BLaER1 treated with 17β-estradiol and CSF1 and Interleukin-3, amounts not matched to agents 10 nM and 100 nM (cell line): ENCODE data around the gene ALAS2.

ENCODE experiments used
- H3K27ac ChIP-seq, 11 experiments: shearing (Covaris generic); formaldehyde crosslinking; 2 replicates each; pipeline ENCODE4 v1.8.1; 2022
- H3K27me3 ChIP-seq, 11 experiments: shearing (Covaris generic); formaldehyde crosslinking; 2 replicates each; pipeline ENCODE4 v1.8.1; 2022
- H3K36me3 ChIP-seq, 11 experiments: shearing (Covaris generic); formaldehyde crosslinking; 2 replicates each; pipeline ENCODE4 v1.8.1; 2022
- H3K4me1 ChIP-seq, 10 experiments: shearing (Covaris generic); formaldehyde crosslinking; 2 replicates each; pipeline ENCODE4 v1.8.1; 2022
- H3K4me2 ChIP-seq, 11 experiments: shearing (Covaris generic); formaldehyde crosslinking; 2 replicates each; pipeline ENCODE4 v1.8.1; 2022
- H3K4me3 ChIP-seq, 10 experiments: shearing (Covaris generic); formaldehyde crosslinking; 2 replicates each; pipeline ENCODE4 v1.8.1; 2022
- H3K9ac ChIP-seq, 11 experiments: shearing (Covaris generic); formaldehyde crosslinking; 2 replicates each; pipeline ENCODE4 v1.8.1; 2022
- H3K9me3 ChIP-seq, 11 experiments: shearing (Covaris generic); formaldehyde crosslinking; replicated peaks in 1 of 11; 2 replicates each; pipeline ENCODE4 v1.8.1; 2022
- H4K20me1 ChIP-seq, 11 experiments: shearing (Covaris generic); formaldehyde crosslinking; 2 replicates each; pipeline ENCODE4 v1.8.1; 2022
- Cebpa-rat ChIP-seq, 11 experiments: shearing (Covaris generic); IDR thresholded peaks; 2 replicates each; pipeline ENCODE4 v1.8.1; 2022

The ALAS2 gene

DNA sequence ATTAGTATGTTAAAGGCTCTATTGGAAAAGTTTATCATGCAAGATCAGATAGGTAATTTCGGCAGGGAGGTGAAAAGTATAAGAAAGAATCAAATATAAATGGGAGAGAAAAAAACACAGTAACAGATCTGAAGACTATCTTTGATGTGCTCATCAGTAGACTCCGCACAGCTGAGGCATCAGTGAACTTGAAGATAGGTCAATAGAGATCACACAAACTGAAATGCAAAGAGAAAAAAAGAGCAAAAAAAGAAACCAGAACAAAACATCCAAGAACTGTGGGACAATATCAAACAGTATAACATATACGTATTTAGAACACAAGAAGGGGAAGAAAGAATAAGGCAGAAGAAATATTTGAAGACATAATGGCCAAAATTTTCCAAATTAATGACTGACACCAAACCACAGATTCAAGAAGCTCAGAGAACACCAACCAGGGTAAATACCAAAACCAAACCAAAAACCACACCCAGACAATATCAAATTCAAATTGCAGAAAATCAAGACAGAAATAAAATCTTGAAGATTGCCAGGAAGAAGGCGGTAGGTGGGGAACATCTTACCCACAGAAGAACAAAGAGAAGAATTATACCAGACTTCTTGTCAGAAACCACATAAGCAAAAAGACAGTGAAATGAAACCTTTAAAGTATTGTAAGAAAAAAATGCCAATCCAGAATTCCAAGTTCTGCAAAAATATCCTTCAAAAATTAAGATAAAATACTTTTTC, 65.8 kb downstream of the ALAS2 start:
- Histone ChIP-seq H3K36me3 (no peaks in the 10 kb centered on the region), H3K9me3 (peaks cover 5 to 16% (median 11%) of the 10 kb centered on the region in 11 experiments; a peak in 14 of 22 replicates), H3K9ac (no peak overlapping the region), H3K27ac (no peak overlapping the region), H3K27me3 (peaks cover 54 to 69% (median 64%) of the 10 kb centered on the region in 11 experiments), H4K20me1 (no peaks in the 10 kb centered on the region), H3K4me3 (no peak overlapping the region), H3K4me2 (no peak overlapping the region), H3K4me1 (no peaks in the 10 kb centered on the region)
- no peak for TF ChIP-seq Cebpa-rat (IDR thresholded peaks at IDR 0.05)

DNA sequence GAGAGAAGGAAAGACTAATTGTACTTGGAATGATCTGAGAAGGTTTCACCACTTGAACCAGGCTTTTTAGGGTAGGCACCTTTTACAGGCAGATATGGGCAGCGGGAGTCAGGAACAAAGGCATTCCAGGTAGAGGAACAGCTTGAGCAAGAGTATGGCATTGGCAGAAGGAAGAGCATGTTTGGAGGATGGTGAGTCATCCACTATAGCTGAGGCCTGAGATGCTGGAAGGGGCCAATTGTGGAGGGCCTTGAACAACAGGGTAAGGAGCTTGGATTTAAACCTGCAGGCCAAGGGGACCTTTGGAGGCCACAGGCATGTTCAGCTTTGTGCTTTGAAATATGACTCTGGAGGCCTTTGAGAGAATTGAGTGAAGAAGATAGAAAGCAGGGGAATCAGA, 69.0 kb downstream of the ALAS2 start:
- H3K27me3 ChIP-seq, result peaks cover 84 to 96% (median 94%) of the 10 kb centered on the region in 11 experiments
- no peaks in the 10 kb centered on the region for H3K36me3 ChIP-seq
- no peak overlapping the region for H3K9ac ChIP-seq
- no peaks in the 10 kb centered on the region for H4K20me1 ChIP-seq
- no peak for TF ChIP-seq Cebpa-rat (IDR thresholded peaks at IDR 0.05)
- no peak overlapping the region for H3K27ac ChIP-seq
- H3K9me3 ChIP-seq, result no peaks in the 10 kb centered on the region; a peak in 1 of 22 replicates
- H3K4me1 ChIP-seq, result no peaks in the 10 kb centered on the region
- H3K4me3 ChIP-seq, result no peak overlapping the region
- no peak overlapping the region for H3K4me2 ChIP-seq
